Osteocyte (in vitro differentiated cells): ENCODE data around the gene SLC25A1. TPM values are rescaled to one million over a fixed set of nuclear protein-coding genes. Genes with fewer than 3 reads are reported as not detected.

Experiments
- DNase-seq: peaks from one replicate; pipeline ENCODE4 v3.0.0; 2021; ENCODE audit warnings: mixed read lengths; ENCODE audit not compliant: unreplicated experiment; ENCODE audit errors: extremely low spot score
- H3K27ac Mint-ChIP-seq: one replicate; pipeline ENCODE4 v1.8.0; 2021; ENCODE audit warnings: mild to moderate bottlenecking, mixed read lengths; ENCODE audit not compliant: unreplicated experiment
- H3K27me3 Mint-ChIP-seq: one replicate; pipeline ENCODE4 v1.8.0; 2021; ENCODE audit warnings: mixed read lengths; ENCODE audit not compliant: unreplicated experiment
- H3K36me3 Mint-ChIP-seq: one replicate; pipeline ENCODE4 v1.8.0; 2021; ENCODE audit warnings: mixed read lengths; ENCODE audit not compliant: unreplicated experiment
- H3K4me1 Mint-ChIP-seq: one replicate; pipeline ENCODE4 v1.8.0; 2021; ENCODE audit warnings: mixed read lengths; ENCODE audit not compliant: unreplicated experiment
- H3K4me3 Mint-ChIP-seq: one replicate; pipeline ENCODE4 v1.8.0; 2021; ENCODE audit warnings: mild to moderate bottlenecking, moderate library complexity, mixed read lengths; ENCODE audit not compliant: unreplicated experiment
- H3K9me3 Mint-ChIP-seq: one replicate; pipeline ENCODE4 v1.8.0; 2021; ENCODE audit warnings: mixed read lengths; ENCODE audit not compliant: unreplicated experiment
- total RNA-seq: library from RNA; stranded (reverse); gene quantifications from 2 replicates; pipeline ENCODE4 v1.2.1, GENCODE V29; 2021
- TF ChIP-seq, protein P1 (sequence below): fragments of 200-600 bp; sonication (generic); IDR thresholded peaks from 2 replicates; pipeline ENCODE4 v1.5.0; 2021; ENCODE audit warnings: antibody characterized with exemption, mild to moderate bottlenecking, moderate library complexity

The SLC25A1 gene
- total RNA-seq, 1 donor from 2014 or later = 96.1 TPM

DNA sequence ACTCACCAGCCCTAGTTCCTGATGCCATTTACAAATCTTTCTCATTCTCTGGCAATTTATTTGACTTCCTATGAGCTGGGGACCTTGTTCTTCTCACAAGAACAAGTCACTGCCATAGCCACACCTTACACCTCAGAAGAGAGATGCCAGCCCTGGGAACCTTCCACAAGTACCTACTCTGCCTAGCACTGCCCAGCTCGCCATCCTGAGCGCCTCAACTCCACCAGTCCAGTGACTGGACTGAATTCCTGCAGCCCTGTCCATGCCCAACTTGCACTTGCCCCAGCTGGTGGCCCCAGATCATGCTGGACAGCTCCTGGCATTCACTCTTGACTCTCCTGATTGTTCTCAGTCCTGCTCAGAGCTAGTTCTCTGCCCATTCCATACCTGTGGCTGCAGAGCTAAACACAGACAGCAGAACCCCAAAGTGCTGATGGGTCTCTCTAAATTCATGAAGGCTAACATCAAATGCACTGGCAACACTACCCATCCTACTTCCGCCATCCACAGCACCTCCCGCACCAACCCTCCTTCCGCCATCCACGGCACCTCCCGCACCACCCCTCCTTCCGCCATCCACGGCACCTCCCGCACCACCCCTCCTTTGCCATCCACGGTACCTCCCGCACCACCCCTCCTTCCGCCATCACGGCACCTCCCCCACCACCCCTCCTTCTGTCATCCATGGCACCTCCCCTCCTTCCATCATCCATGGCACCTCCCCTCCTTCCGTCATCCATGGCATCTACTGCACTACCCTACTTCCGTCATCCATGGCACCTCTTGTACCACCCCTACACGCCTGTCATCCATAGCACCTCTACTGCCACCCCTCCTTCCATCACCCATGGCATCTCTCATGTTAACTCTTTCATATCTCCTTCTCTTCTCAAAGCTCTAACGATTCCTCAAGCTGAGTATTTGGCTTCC lies 23.6 kb upstream of the SLC25A1 start:
- no peak overlapping the region for H3K4me3 Mint-ChIP-seq
- DNase-seq = no peak
- H3K27ac Mint-ChIP-seq = no peak overlapping the region

DNA sequence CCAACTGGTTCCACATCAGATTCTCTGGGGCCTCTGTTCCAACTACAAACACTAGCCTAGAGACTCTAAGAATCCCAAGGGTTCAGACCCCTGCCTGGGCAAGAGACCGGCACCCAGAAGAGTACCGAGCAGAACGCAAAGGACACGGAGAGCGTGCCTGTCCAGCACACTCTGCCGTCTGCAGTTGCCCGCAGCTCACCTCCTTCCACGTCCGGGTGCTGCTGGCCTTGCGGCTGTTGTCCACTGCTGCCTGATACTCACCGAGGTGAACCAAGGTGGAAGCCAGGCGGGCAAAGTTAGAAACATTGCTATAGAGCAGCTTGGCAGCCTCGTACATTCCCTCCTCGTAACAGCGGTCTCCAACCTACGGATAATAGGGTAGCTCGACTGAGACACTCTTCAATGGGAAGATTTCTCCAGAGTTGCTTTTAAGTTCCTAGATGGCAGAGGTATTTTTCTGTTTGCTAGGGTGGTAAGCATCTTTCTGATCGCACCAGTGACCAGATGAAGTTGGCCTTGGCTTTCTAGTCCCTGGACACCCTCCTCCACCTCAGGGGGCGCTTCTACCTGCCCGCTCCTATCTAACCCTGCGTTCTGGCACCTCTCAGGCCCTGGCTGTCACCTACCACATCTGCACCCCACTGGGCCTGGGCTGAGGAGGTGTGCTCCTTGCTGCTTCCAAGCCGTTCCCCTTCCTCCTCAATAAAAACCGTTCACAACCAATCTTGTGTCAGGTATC lies 22.8 kb upstream of the SLC25A1 start:
- H3K27me3 Mint-ChIP-seq = no peaks in the 10 kb centered on the region
- H3K4me3 Mint-ChIP-seq = no peak overlapping the region
- DNase-seq = no peak
- H3K27ac Mint-ChIP-seq = no peak overlapping the region
- peaks cover 9% of the 10 kb centered on the region for H3K36me3 Mint-ChIP-seq
- TF ChIP-seq, protein P1, sequence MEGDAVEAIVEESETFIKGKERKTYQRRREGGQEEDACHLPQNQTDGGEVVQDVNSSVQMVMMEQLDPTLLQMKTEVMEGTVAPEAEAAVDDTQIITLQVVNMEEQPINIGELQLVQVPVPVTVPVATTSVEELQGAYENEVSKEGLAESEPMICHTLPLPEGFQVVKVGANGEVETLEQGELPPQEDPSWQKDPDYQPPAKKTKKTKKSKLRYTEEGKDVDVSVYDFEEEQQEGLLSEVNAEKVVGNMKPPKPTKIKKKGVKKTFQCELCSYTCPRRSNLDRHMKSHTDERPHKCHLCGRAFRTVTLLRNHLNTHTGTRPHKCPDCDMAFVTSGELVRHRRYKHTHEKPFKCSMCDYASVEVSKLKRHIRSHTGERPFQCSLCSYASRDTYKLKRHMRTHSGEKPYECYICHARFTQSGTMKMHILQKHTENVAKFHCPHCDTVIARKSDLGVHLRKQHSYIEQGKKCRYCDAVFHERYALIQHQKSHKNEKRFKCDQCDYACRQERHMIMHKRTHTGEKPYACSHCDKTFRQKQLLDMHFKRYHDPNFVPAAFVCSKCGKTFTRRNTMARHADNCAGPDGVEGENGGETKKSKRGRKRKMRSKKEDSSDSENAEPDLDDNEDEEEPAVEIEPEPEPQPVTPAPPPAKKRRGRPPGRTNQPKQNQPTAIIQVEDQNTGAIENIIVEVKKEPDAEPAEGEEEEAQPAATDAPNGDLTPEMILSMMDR = no peak
- no peaks in the 10 kb centered on the region for H3K9me3 Mint-ChIP-seq
- no peaks in the 10 kb centered on the region for H3K4me1 Mint-ChIP-seq

More for the DNA sequence above, 23.6 kb upstream of the SLC25A1 start:
- Mint-ChIP-seq H3K9me3 (no peaks in the 10 kb centered on the region), H3K36me3 (peaks cover 6% of the 10 kb centered on the region), H3K27me3 (no peaks in the 10 kb centered on the region), H3K4me1 (no peaks in the 10 kb centered on the region)
- TF ChIP-seq, protein P1 = no peak

DNA sequence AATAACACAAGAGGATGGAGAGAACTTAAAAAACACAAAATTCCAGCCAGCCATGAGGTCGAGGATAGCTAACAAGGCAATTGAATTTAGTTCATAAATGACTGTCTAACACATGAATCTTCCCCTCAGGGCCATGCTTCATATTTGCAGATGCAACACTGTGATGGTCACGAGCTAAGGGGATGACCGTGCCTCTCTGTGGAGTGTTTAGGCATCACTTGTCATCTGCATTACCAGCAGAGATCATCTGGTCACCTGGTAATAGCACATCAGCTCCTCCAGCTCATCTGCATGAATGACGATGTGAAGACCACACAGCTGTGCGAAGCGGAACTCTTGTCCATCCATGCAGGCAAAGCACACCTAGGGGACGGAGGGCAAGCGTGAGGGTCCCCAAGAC lies 20.9 kb upstream of the SLC25A1 start:
- H3K27ac Mint-ChIP-seq = no peak overlapping the region
- H3K27me3 Mint-ChIP-seq = no peaks in the 10 kb centered on the region
- no peak for DNase-seq

DNA sequence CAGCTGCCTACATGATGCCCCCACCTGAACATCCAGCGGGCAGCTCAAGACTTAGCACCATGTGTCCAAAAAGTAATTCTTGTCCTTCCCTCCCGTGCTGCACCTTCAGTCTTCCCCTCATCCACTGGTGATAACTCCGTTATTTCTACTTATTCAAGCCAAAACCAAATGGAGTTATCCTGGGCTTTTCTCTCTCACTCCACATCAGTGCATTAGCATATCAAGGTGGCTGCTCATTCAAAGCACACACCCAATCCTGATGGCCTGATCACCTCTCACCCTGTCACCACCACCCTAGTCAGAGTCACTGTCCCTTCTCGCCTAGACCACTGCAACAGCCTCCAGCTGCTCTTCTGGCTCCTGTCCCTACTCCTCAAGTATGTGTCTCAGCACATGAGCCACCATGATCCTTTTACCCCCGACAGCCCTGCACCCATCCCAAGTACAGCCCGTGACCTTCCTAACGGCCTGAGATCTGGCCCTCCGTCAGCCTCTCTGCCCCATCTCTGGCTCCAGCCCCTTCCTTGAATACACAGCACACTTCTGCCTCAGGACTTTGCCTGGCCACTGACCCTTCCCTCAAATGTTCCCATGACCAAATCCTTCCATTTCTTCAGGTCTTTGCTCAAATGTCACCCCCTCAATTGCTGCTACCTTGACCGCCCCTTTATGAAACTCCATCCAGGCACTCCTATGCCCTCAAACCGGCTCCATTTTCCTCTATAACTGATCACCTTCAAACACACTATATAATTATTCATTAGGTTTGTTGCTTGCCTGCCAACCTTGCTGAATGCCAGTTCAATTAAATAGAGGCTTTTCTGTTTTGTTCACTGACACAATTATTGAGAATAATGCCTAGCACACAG lies 19.7 kb upstream of the SLC25A1 start:
- Mint-ChIP-seq H3K4me1 (no peaks in the 10 kb centered on the region), H3K27ac (no peak overlapping the region), H3K36me3 (peaks cover 5% of the 10 kb centered on the region), H3K9me3 (no peaks in the 10 kb centered on the region), H3K27me3 (no peaks in the 10 kb centered on the region), H3K4me3 (no peak overlapping the region)
- DNase-seq = no peak
- TF ChIP-seq, protein P1 = no peak

More for the DNA sequence above, 20.9 kb upstream of the SLC25A1 start:
- Mint-ChIP-seq H3K4me1 (no peaks in the 10 kb centered on the region), H3K9me3 (no peaks in the 10 kb centered on the region), H3K4me3 (no peak overlapping the region), H3K36me3 (peaks cover 11% of the 10 kb centered on the region)
- TF ChIP-seq, protein P1 = no peak
